Dermis blood vessel endothelial cell (primary cell): ENCODE results near the gene OTOGL. TPM values are rescaled to one million over a fixed set of nuclear protein-coding genes. Genes with fewer than 3 reads are reported as not detected.

Experiments
- DNase-seq: peaks from one replicate; pipeline ENCODE4 v3.0.0; 2010
- total RNA-seq: library from RNA; depleted of rRNA; stranded (reverse); fragments of >200 nt; gene quantifications from 2 replicates; pipeline ENCODE4 v1.2.3, GENCODE V29; 2014

The OTOGL gene
- total RNA-seq, 1 donor from 2014 or later: 0.17 TPM

DNA sequence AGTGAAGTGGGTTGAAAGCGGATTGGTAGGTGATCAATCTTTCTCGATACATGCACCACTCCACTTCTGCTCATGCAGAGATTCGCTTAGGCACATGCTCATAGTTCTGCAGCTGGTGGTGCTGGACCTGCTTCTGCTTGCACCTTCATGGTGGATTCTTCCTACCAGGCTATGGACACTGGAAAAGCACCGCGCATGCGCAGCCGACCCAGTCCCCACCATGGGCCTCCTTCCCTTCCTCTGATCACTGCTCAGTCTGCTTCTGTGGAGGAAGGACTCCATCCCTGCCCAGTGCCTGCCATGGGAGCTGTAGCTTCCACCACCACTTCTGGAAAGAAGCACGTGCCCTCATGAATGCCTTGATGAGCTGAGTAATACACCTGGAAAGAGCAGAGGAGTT lies 282.9 kb downstream of the OTOGL start:
- DNase-seq: no peak

DNA sequence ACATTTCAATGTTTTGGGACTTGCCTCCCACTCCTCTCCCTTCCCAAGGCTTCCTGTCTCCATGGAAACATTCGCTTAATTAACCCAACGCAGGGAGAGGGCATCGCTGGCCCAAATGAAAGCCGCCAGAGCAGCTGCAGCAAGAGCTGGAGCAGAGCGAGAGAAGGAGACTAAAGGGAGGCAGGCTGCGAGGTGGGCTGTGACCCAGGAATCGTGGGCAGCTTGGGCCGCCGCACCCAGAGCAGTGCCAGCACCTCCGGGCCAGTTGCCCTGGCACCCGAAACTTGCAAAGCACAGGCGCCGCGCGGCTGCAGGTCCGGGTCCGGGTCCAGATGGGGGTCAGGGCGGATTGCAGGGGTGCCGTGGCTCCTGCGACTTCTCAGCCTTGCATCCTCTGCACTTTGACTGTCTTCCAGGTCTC lies 301.2 kb downstream of the OTOGL start:
- peak; percentile 8 for DNase-seq

DNA sequence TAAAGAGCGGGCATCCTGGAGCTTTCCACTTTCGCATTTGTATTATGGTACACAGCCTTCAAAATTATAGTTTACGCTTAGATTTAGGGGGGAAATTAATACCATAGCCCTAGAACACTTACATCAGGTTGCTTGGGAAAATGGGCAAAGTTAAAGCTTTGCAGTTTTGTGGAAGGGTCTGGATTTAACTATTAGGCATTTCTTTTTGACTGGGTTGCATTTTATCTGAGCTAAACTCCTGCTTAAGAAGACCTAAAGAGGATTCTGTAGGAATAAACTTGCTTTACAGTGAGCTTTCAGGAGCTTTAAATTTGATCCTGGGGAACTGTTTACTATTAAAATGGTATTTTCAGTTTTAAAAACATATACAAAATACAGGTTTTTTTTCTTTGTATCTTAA lies 301.9 kb downstream of the OTOGL start:
- no peak for DNase-seq

DNA sequence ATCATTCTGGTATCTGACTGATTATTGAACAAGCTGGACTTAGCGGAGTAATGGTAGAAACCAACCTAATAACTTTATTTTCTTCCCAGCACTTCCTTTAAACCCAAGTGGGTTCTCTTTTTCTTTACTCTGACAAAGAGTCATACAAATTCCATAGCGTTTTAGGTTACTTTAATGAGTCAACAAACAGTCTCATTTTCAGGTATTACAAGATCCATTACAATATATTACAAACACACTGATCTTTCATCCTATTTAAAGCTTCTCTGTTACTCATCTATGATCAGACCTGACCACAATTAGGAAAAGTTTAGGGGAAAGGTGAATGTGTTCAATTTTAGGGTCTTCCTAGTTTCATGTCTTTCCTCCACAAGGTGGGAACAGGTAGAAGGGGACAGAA lies 305.3 kb downstream of the OTOGL start:
- DNase-seq: no peak

DNA sequence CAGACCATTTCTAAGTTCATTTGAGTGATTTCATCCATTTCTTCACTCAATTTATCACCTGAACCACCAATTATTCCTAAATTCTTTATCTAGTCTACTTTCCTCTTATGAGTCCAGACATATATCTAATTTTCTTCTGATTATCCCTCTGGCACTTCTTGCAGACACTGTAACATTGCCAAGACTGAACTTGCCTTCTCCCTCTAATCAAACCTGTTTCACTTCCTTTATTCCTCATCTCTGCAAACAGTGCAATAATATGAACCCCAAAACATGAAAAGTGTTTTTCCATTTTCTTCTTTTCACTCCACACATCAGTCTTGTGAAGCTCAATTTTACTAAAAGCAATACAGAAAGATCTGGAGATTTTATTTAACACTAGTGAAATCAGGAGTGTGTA lies 306.9 kb downstream of the OTOGL start:
- no peak for DNase-seq

DNA sequence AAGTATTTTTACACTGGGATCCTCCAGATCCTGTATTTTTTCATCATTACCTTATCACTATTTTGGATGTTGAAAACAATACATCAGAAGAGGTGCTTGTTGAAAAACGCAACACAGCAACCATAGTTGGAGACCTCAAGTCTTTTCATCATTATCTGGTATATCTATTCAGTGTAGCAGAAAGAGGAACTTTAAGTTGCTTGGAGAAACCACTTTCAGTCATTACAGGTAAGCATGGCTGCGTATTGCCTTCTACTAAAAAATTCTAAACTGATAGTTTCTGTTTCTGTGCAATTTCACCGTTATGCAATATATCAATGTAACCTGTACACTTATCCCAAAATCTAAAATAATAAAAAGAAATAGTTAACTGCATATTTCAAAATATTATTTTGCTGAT lies 312.4 kb downstream of the OTOGL start:
- no peak for DNase-seq

DNA sequence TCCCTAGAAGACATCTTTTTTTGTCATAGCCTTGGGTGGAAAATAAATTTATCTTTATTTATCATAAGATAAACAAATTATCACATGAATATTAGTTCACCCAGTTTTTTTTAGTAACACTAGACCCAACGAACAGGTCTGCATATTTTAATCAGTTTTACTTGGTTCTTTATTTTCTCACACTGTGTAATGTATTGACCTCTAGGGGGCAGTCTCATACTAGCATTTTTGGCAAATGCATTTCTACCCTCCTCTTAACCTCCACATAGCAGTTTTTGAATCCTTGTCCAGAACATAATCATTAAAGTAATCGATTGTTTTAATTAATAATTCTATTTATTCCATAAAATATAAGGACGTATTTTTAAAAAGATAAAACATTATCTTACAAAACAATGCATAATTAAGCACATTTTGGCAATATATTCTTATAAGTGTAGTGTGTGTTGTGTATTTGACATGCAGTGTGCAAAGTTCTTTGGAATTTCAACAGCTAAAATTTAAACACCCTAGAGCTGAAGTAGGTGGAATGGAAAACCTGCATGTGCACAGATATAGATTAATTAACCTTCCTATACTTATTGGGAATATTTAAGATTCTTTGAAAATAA lies 313.1 kb downstream of the OTOGL start:
- peak; percentile 65 for DNase-seq

DNA sequence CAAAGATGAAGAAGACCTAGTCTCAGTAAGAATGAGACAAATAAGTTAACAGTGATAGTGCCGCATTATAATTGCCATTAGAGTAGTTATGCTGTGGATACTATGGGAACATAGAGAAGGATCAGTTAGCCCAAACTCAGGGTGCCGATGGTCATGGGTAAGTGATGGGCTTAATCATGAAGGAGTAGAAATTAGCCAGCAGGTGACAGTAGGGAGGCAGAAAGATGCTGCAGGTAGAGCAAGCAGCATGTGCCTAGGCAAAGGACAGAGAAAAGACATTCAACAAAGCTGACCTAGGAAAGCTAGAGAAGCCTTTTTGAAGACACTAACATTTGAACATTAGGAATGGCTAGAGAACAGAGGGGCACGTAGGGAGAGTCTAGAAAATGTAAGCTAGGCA lies 314.1 kb downstream of the OTOGL start:
- no peak for DNase-seq

DNA sequence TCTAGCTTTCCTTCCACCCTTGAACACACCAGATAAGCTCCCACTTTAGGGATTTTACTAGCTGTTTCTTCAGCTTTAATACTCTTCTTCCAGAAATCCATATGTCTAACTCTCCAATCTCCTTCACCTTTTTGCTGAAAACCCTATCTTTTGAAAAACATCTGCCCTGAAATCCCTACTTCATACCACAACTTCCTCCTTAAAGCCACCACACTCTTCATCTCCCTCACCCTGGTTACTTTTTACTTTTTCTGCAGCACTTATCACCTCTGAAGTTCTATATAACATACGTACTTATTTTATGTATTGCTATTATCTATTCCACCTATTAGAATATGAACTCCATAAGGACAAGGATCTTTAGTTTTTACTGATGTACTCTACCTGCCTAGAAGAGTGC lies 316.1 kb downstream of the OTOGL start:
- no peak for DNase-seq

DNA sequence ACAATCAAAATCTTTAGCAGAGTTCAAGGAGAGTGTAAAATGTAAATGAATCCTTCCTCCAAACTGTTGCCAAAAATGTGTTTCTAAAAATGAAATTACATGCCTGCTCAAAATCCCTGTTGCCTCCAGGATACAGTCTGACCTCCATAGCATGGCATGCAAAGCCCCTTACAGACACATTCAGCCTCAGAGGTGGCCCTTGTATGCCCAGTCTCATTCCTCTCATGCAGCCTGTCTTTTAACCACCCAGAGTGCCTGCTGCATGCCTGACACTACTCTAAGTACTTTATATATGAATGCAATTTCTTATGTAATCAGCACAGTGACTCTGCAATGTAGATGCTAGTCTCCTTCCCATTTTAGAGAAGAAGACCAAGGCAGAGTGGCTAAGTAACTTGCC lies 320.3 kb downstream of the OTOGL start:
- no peak for DNase-seq

DNA sequence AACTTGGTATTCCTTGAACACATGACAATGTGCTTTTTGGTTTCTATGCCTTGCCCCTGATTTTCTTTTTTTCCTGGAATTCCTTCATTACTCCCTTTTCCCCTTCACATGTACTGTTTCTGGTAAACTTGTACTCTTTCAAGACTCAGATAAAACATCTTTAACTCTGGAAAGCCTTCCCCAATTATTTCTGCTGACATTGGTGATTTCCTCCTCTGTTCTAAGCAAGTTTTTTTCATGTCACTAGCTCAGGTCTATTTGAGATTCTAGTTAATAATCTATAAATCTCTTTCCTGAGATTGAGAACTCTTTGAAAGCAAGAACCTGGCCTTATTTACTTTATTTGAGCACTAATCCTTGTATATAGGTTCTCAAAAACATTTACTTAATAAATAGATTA lies 320.7 kb downstream of the OTOGL start:
- no peak for DNase-seq

DNA sequence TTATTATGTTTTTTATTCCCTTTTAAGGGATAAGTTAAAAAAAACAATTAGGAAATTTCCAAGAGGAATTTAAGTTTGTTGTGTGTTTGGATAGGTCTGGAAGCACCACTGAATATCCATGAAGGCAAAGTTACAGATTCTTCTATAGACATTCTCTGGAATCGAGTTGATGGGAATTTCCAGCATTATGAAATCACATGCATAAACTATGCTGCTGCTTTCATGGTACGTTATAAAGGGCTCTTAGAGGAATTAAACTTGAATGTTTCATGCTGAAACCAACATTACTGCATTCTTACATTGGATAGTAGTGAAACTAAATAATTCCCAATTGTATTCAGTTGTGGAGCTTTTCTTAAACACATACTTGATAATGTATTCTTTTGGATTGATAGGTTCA lies 323.2 kb downstream of the OTOGL start:
- DNase-seq: no peak

Other genes starting within 250 kb of the OTOGL start
- gene PPP1R12A, start 164.4 kb upstream of the OTOGL start, total RNA-seq: 106 and 134 TPM in 2 replicates